GM04503 (cell line): Measurements from ENCODE around the gene STARD9.

ENCODE experiments used
- DNase-seq: peaks from one replicate; pipeline ENCODE4 v3.0.0-alpha.2; 2012; ENCODE audit warnings: low read depth

STARD9 gene

GRCh38 chr15:42694398-42694797, 119.0 kb downstream of the STARD9 start:
- no peak for DNase-seq

GRCh38 chr15:42695527-42696071, 120.2 kb downstream of the STARD9 start:
- DNase-seq, result no peak

GRCh38 chr15:42696626-42697025, 121.2 kb downstream of the STARD9 start:
- no peak for DNase-seq

- DNase-seq, result no peak
These were observed 129.1 kb downstream of the STARD9 start for GRCh38 chr15:42704492-42704926.

- no peak for DNase-seq
These were observed 129.9 kb downstream of the STARD9 start for GRCh38 chr15:42705336-42705735.

- no peak for DNase-seq
These were observed 131.7 kb downstream of the STARD9 start for GRCh38 chr15:42707068-42707467.

GRCh38 chr15:42707873-42708544, 132.6 kb downstream of the STARD9 start:
- DNase-seq, result no peak

- DNase-seq, result no peak
These were observed 135.3 kb downstream of the STARD9 start for GRCh38 chr15:42710662-42711061.

- DNase-seq, result no peak
These were observed 136.3 kb downstream of the STARD9 start for GRCh38 chr15:42711746-42712145.

GRCh38 chr15:42712584-42712983, 137.2 kb downstream of the STARD9 start:
- DNase-seq, result no peak

GRCh38 chr15:42716125-42716524, 140.7 kb downstream of the STARD9 start:
- no peak for DNase-seq

GRCh38 chr15:42716626-42717025, 141.2 kb downstream of the STARD9 start:
- no peak for DNase-seq

- no peak for DNase-seq
These were observed 143.6 kb downstream of the STARD9 start for GRCh38 chr15:42719043-42719442.

- DNase-seq, result no peak
These were observed 144.7 kb downstream of the STARD9 start for GRCh38 chr15:42720071-42720470.

- no peak for DNase-seq
These were observed 145.6 kb downstream of the STARD9 start for GRCh38 chr15:42721016-42721415.

- no peak for DNase-seq
These were observed 146.5 kb downstream of the STARD9 start for GRCh38 chr15:42721916-42722315.

- DNase-seq, result no peak
These were observed 147.7 kb downstream of the STARD9 start for GRCh38 chr15:42723068-42723467.

GRCh38 chr15:42724276-42724675, 148.9 kb downstream of the STARD9 start:
- DNase-seq, result no peak

GRCh38 chr15:42725331-42725903, 150.0 kb downstream of the STARD9 start:
- no peak for DNase-seq

GRCh38 chr15:42726114-42726513, 150.7 kb downstream of the STARD9 start:
- no peak for DNase-seq

GRCh38 chr15:42727750-42728381, 152.5 kb downstream of the STARD9 start:
- DNase-seq, result no peak

GRCh38 chr15:42728560-42728959, 153.2 kb downstream of the STARD9 start:
- DNase-seq, result no peak

- DNase-seq, result no peak
These were observed 153.6 kb downstream of the STARD9 start for GRCh38 chr15:42728972-42729371.
